NCI-H1694 (cell line): Measurements from ENCODE around the gene PIM3.

Experiments used
- DNase-seq: peaks from one replicate; lab custom pipeline; 2025; lab: John Stamatoyannopoulos, UW

Gene PIM3

GRCh38 chr22:49928555-49929210, 31.9 kb upstream of the PIM3 start:
- DNase-seq: no peak

GRCh38 chr22:49929211-49929979, 31.2 kb upstream of the PIM3 start:
- DNase-seq: no peak

- DNase-seq: no peak
Observed at GRCh38 chr22:49929994-49930575, 30.5 kb upstream of the PIM3 start.

- DNase-seq: peak; percentile 41
Observed at GRCh38 chr22:49930596-49931412, 29.8 kb upstream of the PIM3 start.

- no peak for DNase-seq
Observed at GRCh38 chr22:49933236-49934159, 27.1 kb upstream of the PIM3 start.

GRCh38 chr22:49934160-49934890, 26.2 kb upstream of the PIM3 start:
- peak; percentile 17 for DNase-seq

- peak; percentile 49 for DNase-seq
Observed at GRCh38 chr22:49934891-49935557, 25.5 kb upstream of the PIM3 start.

- DNase-seq: peak; percentile 43
Observed at GRCh38 chr22:49935561-49935960, 25.0 kb upstream of the PIM3 start.

- DNase-seq: peak; percentile 81
Observed at GRCh38 chr22:49936018-49936972, 24.3 kb upstream of the PIM3 start.

- DNase-seq: peak; percentile 66
Observed at GRCh38 chr22:49936973-49937757, 23.4 kb upstream of the PIM3 start.

- DNase-seq: no peak
Observed at GRCh38 chr22:49937758-49938564, 22.6 kb upstream of the PIM3 start.

- no peak for DNase-seq
Observed at GRCh38 chr22:49938565-49939136, 21.9 kb upstream of the PIM3 start.

- DNase-seq: no peak
Observed at GRCh38 chr22:49941507-49942316, 18.9 kb upstream of the PIM3 start.

GRCh38 chr22:49942565-49943404, 17.8 kb upstream of the PIM3 start:
- no peak for DNase-seq

- DNase-seq: no peak
Observed at GRCh38 chr22:49943405-49943765, 17.2 kb upstream of the PIM3 start.
